Naive B cell (primary cell): ENCODE measurements around the gene TMEM54. TPM values are rescaled to one million over a fixed set of nuclear protein-coding genes. Genes with fewer than 3 reads are reported as not detected.
A peak's percentile ranks its signal among the peaks of the same experiment; 100 is the strongest.

ENCODE experiments used
- ATAC-seq, 2 donors: fragments of 150-1000 bp; cut with Tn5 transposase; 2 replicates each; pipeline ENCODE4 v1.10.0; 2021; ENCODE audit warnings: low read depth in 2 of 2, mild to moderate bottlenecking in 2 of 2, moderate library complexity in 2 of 2
- DNase-seq: peaks from one replicate; pipeline ENCODE4 v3.0.0; 2022
- H3K27ac Mint-ChIP-seq, 6 donors: one replicate each; pipeline ENCODE4 v1.8.0; 2020 to 2022; ENCODE audit warnings: mild to moderate bottlenecking in 6 of 6, mixed read lengths in 6 of 6, moderate library complexity in 5 of 6, inconsistent platforms in 2 of 6
- H3K27me3 Mint-ChIP-seq, 3 donors: one replicate each; pipeline ENCODE4 v1.8.0; 2021 to 2022; ENCODE audit warnings: mixed read lengths in 3 of 3, mild to moderate bottlenecking in 1 of 3
- H3K36me3 Mint-ChIP-seq, 2 donors: one replicate each; pipeline ENCODE4 v1.8.0; 2020 to 2022; ENCODE audit warnings: mixed read lengths in 2 of 2, inconsistent platforms in 1 of 2, mild to moderate bottlenecking in 1 of 2
- H3K4me1 Mint-ChIP-seq, 3 donors: one replicate each; pipeline ENCODE4 v1.8.0; 2020 to 2022; ENCODE audit warnings: mixed read lengths in 3 of 3, inconsistent platforms in 1 of 3, mild to moderate bottlenecking in 1 of 3, moderate library complexity in 1 of 3
- H3K4me3 Mint-ChIP-seq, 8 donors: one replicate each; pipeline ENCODE4 v1.8.0; 2020 to 2022; ENCODE audit warnings: mild to moderate bottlenecking in 8 of 8, mixed read lengths in 8 of 8, moderate library complexity in 8 of 8, inconsistent platforms in 2 of 8
- H3K9me3 Mint-ChIP-seq, 7 donors: one replicate each; pipeline ENCODE4 v1.8.0; 2020 to 2022; ENCODE audit warnings: mixed read lengths in 7 of 7, mild to moderate bottlenecking in 5 of 7, inconsistent platforms in 2 of 7, moderate library complexity in 1 of 7
- polyA plus RNA-seq, 6 donors: library from polyadenylated mRNA; unstranded; fragments of 300-500 nt; fragmentation: Illumina TruSeq; gene quantifications; one replicate each; pipeline ENCODE4 v1.2.3, GENCODE V29; 2021; ENCODE audit warnings: low read depth in 6 of 6

The TMEM54 gene
- polyA plus RNA-seq, 6 donors from 2014 or later, result not detected

DNA sequence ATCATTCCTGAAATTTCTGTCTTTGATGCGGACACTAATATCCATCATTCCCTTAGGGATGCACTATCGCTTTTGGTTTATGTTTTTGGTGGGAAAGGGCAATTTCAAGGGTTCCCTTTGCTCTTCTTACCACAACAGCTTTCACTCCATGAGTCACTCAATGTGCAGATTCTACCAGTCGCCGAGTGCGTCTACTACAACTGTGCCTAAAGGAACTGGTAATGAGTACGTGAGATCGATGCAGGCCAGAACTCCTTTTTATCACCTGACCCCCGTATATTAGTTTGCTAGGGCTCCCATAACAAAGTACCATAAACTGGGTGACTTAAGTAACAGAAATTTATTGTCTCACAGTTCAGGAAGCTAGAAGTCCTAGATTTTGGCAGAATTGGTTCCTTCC is 27.5 kb upstream of the TMEM54 start:
- peaks cover 0 to 11% of the 10 kb centered on the region in 2 donors for H3K36me3 Mint-ChIP-seq
- DNase-seq (no peak), ATAC-seq (no peak)
- no peak overlapping the region for H3K27ac Mint-ChIP-seq
- peaks cover 0 to 10% (median 6%) of the 10 kb centered on the region in 7 donors for H3K9me3 Mint-ChIP-seq
- peaks cover 19 to 37% (median 37%) of the 10 kb centered on the region in 3 donors for H3K27me3 Mint-ChIP-seq
- peaks cover 14 to 24% (median 17%) of the 10 kb centered on the region in 3 donors for H3K4me1 Mint-ChIP-seq
- H3K4me3 Mint-ChIP-seq, result no peak overlapping the region

DNA sequence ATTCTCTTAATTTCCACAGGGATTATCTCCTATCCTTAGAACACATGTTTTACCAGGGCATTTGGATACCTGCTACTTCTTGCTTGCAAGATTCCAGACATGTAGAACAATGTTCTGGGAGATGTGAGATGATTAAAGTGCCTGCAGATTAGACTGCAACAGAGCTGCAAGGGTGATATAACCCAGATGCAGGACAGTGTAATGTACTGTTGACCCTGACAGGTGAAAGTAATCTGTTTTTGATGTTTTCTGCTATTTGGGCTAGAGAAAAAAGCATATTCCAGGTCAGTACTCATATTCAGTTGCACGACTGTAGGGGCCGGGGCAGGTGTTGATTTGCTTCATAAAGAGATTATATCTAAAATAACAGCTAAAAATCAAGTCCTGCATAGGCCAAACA is 27.1 kb upstream of the TMEM54 start:
- peaks cover 16 to 27% (median 20%) of the 10 kb centered on the region in 3 donors for H3K4me1 Mint-ChIP-seq
- ATAC-seq (no peak), DNase-seq (no peak)
- peaks cover 23 to 41% (median 41%) of the 10 kb centered on the region in 3 donors for H3K27me3 Mint-ChIP-seq
- no peak overlapping the region for H3K27ac Mint-ChIP-seq
- peaks cover 0 to 15% of the 10 kb centered on the region in 2 donors for H3K36me3 Mint-ChIP-seq
- no peak overlapping the region for H3K4me3 Mint-ChIP-seq
- H3K9me3 Mint-ChIP-seq, result peaks cover 0 to 10% (median 6%) of the 10 kb centered on the region in 7 donors

DNA sequence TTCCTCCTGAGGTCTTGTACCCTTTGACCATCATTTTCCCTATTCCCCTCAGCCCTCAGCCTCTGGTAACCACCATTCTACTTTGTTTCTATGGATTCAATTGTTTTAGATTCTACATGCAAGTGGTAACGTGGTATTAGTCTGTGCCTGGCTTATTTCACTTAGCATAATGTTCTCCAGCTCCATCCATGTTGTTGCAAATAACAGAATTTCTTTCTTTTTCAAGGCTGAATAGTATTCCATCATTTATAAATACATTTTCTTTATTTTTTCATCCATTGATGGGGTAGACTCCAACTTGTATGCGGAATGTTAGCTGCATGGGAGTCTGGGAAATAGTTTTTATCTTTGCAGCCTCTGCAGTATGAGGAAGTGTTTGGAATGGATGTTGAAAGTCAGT is 26.3 kb upstream of the TMEM54 start:
- Mint-ChIP-seq H3K9me3 (peaks cover 0 to 10% (median 6%) of the 10 kb centered on the region in 7 donors), H3K4me3 (no peak overlapping the region), H3K27ac (no peak overlapping the region), H3K36me3 (peaks cover 0 to 15% of the 10 kb centered on the region in 2 donors), H3K27me3 (peaks cover 32 to 50% (median 50%) of the 10 kb centered on the region in 3 donors), H3K4me1 (peaks cover 16 to 27% (median 20%) of the 10 kb centered on the region in 3 donors)
- DNase-seq, result no peak
- no peak for ATAC-seq

DNA sequence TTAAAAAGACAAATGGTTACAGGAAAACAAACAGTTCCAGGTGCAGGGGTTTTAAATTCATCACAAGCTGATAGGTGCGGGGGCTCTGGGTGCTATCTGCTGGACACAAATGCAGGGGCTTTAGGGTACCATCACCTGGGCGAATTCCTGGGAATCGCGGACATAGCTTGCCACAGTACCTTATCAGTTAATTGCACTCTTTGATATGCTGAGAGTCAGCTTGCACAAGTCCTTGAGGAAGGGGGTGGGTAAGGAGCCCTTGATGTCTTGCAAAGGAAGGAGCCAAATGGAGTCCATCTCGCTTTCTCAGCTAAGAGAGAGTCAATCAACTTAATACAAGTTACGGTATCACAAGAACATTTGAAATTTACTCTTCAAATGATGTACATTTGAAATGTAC is 25.4 kb upstream of the TMEM54 start:
- ATAC-seq, result no peak
- peaks cover 0 to 10% (median 6%) of the 10 kb centered on the region in 7 donors for H3K9me3 Mint-ChIP-seq
- H3K36me3 Mint-ChIP-seq, result peaks cover 0 to 15% of the 10 kb centered on the region in 2 donors
- H3K4me3 Mint-ChIP-seq, result no peak overlapping the region
- no peak for DNase-seq
- H3K27ac Mint-ChIP-seq, result no peak overlapping the region
- H3K27me3 Mint-ChIP-seq, result peaks cover 38 to 59% (median 59%) of the 10 kb centered on the region in 3 donors
- H3K4me1 Mint-ChIP-seq, result peaks cover 16 to 27% (median 20%) of the 10 kb centered on the region in 3 donors

DNA sequence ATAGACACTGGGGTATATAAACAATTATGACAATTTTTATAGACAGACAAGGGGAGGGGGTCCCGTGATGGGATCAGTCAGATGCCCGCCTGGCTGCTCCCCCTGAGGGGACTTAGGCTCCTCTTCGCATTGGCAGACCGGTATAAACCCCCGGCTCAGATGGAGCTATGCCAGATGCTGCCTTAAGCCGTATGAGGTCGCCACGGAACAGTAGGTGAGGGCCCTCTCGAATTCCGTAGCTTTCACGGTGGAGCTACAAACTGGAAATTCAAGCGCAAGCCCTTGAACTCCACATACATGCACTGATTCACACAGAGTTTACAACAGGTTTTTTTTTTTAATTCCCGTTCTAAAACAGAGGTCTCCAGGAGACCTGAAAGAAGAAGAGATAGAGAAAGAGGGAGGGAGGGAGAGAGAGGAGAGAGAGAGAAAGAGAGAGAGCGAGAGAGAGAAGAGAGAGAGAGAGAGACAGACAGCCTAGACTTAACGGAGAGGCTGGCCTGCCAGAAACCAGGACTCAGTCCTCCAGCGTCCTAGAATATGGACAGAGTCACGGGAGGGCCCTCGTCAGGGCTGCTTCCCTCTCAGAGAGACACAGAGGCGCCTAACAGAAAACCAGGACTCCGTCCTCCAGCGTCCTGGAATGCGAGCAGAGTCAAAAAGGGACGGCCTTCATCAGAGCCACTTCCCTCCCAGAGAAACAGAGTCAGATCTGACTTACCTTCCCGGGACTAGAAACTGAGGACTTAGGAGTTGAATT is 24.4 kb upstream of the TMEM54 start:
- DNase-seq (no peak), ATAC-seq (peak; percentile 61 to 73)
- Mint-ChIP-seq H3K27me3 (peaks cover 42 to 68% (median 68%) of the 10 kb centered on the region in 3 donors), H3K9me3 (peaks cover 0 to 10% (median 6%) of the 10 kb centered on the region in 7 donors), H3K27ac (peak overlapping the region in 2 of 6 donors; percentile 8 to 15), H3K4me1 (peaks cover 16 to 27% (median 20%) of the 10 kb centered on the region in 3 donors), H3K36me3 (peaks cover 0 to 15% of the 10 kb centered on the region in 2 donors), H3K4me3 (peak overlapping the region in 6 of 8 donors; percentile 37 to 81 (median 58))

DNA sequence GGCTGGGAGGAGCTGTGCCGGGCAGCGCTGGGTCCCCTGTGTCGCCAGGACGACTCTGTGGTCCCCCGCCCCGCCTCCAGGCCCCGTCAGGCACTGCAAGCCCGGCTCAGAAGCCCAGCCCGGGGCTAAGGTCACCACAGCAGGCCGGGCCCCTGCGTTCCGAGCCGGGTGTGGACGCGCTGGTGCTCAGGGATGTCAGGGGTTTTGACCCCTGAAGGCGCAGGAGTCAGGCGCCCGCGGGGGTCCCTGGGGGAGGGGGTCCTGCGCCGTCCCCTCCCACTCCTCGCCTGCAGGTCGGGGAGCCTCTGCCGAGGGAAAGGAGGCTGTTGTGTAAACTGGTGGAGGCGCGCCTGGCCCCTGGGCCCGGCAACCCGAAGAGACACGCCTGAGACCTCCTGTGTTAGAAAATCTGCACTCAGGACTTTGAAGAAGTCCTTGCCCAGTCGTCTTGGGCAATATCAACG is 23.7 kb upstream of the TMEM54 start:
- H3K27me3 Mint-ChIP-seq, result peaks cover 46 to 75% (median 75%) of the 10 kb centered on the region in 3 donors
- H3K27ac Mint-ChIP-seq, result no peak overlapping the region
- DNase-seq, result no peak
- peaks cover 0 to 10% (median 6%) of the 10 kb centered on the region in 7 donors for H3K9me3 Mint-ChIP-seq
- peaks cover 0 to 15% of the 10 kb centered on the region in 2 donors for H3K36me3 Mint-ChIP-seq
- peak; percentile 38 to 41 for ATAC-seq
- H3K4me1 Mint-ChIP-seq, result peaks cover 16 to 27% (median 20%) of the 10 kb centered on the region in 3 donors
- H3K4me3 Mint-ChIP-seq, result peak overlapping the region in 5 of 8 donors; percentile 55 to 81 (median 61)

DNA sequence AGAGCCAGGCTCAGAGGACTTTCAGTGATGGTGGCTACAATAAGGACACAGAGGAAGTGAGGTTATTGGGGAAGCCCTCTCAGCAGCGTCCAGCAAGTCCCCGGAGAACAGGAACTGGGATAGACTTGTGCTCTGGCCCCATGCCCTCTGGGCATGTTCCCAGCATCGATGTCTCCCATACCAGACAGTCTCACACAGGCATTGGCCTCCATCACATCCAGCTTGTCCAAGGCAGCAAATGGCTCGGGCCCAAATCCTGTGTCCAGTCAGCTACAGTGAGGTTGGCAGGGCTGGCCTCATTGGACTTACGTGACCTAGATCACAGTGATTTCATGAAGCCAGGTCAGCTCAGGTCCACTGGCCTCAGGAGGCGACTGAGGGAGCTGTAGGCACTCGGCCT is 19.6 kb upstream of the TMEM54 start:
- H3K9me3 Mint-ChIP-seq, result peaks cover 0 to 2% (median 0%) of the 10 kb centered on the region in 7 donors
- peaks cover 0 to 13% of the 10 kb centered on the region in 2 donors for H3K36me3 Mint-ChIP-seq
- H3K4me1 Mint-ChIP-seq, result peaks cover 15 to 24% (median 19%) of the 10 kb centered on the region in 3 donors
- H3K27me3 Mint-ChIP-seq, result peaks cover 62 to 78% (median 75%) of the 10 kb centered on the region in 3 donors
- H3K4me3 Mint-ChIP-seq, result no peak overlapping the region
- no peak for ATAC-seq
- DNase-seq, result no peak
- H3K27ac Mint-ChIP-seq, result no peak overlapping the region

DNA sequence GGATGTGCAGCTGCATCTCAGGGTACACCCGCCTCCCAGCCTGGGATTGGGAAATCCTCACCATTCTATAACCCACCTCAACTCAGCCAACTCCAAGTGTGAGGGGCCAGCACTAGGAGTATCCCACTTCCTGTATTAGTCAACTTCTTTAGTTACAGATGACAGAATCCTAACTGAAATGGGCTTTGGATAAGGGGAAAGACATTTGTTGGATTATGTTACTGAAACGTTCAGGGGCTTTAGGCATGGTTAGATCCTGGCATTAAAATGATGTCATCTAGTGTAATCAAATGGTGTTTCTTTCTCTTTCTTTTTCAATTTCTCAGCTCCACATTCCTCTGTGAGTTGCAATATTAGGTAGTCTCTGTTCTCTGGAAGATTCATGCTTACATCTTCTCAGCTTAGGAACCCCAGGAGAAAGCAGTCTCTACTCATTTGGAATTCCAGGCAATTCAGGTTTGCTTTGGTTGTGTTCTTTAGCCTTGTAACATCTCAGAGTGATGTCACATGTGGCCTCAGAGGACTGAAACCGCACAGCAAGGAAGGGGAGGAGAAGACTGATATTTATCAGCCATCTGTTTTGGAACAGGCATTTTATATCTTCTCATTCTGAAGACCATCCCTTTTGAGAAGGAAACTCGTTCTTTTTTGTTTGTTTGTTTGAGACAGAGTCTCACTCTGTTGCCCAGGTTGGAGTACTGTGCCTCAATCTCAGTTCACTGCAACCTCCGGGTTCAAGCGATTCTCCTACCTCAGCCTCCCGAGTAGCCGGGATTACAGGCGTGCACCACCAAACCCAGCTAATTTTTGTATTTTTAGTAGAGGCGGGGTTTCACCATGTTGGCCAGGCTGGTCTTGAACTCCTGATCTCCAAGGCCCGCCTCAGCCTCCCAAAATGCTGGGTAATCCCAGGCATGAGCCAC is 18.9 kb upstream of the TMEM54 start:
- Mint-ChIP-seq H3K9me3 (no peaks in the 10 kb centered on the region), H3K36me3 (peaks cover 0 to 7% of the 10 kb centered on the region in 2 donors), H3K4me1 (peaks cover 7 to 16% (median 12%) of the 10 kb centered on the region in 3 donors), H3K27me3 (peaks cover 59 to 79% (median 75%) of the 10 kb centered on the region in 3 donors), H3K4me3 (no peak overlapping the region), H3K27ac (no peak overlapping the region)
- DNase-seq (no peak), ATAC-seq (no peak)

DNA sequence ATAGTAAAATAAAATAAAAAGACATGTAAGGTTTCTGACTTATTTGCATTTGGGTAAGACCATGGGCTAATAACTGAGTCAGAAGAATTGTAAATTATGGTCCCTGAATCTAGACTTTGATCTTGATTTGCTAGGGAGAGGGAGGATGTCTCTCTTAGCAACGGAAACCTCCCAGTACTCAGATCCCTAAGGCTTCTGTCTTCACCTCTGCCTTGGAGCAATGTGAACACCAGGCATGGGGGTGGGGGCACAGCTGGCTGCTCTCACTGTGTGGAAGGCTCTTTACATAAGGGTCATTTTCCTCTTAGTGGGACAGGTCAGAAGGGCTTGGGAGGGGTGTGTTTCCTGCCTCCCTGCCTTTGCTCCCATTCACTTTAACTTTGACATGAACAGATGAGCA is 17.0 kb upstream of the TMEM54 start:
- Mint-ChIP-seq H3K9me3 (no peaks in the 10 kb centered on the region), H3K4me3 (peak overlapping the region in 1 of 8 donors; percentile 72), H3K27ac (no peak overlapping the region), H3K4me1 (no peaks in the 10 kb centered on the region), H3K36me3 (no peaks in the 10 kb centered on the region), H3K27me3 (peaks cover 43 to 66% (median 63%) of the 10 kb centered on the region in 3 donors)
- no peak for DNase-seq
- no peak for ATAC-seq

DNA sequence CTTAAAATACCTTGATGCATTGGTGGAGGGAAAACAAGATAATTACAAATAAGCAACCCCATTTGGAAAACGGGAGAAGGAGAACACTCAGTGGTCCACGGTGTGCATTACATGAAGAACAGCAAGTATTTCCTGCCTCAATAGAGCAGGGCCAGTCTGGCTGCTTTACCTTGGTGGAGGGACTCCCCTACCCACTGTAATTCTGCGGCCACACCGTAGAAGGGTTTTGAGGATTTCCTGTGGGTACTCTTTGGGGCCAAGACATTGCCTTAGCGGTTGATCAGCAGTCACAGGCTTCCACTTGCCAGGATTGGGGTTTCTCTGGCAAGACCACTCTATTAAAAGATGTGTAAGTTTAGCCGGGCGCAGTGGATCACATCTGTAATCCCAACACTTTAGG is 16.3 kb upstream of the TMEM54 start:
- no peak overlapping the region for H3K4me3 Mint-ChIP-seq
- no peak for DNase-seq
- H3K9me3 Mint-ChIP-seq, result no peaks in the 10 kb centered on the region
- no peak overlapping the region for H3K27ac Mint-ChIP-seq
- H3K4me1 Mint-ChIP-seq, result no peaks in the 10 kb centered on the region
- H3K36me3 Mint-ChIP-seq, result no peaks in the 10 kb centered on the region
- peaks cover 36 to 59% (median 56%) of the 10 kb centered on the region in 3 donors for H3K27me3 Mint-ChIP-seq
- ATAC-seq, result no peak

DNA sequence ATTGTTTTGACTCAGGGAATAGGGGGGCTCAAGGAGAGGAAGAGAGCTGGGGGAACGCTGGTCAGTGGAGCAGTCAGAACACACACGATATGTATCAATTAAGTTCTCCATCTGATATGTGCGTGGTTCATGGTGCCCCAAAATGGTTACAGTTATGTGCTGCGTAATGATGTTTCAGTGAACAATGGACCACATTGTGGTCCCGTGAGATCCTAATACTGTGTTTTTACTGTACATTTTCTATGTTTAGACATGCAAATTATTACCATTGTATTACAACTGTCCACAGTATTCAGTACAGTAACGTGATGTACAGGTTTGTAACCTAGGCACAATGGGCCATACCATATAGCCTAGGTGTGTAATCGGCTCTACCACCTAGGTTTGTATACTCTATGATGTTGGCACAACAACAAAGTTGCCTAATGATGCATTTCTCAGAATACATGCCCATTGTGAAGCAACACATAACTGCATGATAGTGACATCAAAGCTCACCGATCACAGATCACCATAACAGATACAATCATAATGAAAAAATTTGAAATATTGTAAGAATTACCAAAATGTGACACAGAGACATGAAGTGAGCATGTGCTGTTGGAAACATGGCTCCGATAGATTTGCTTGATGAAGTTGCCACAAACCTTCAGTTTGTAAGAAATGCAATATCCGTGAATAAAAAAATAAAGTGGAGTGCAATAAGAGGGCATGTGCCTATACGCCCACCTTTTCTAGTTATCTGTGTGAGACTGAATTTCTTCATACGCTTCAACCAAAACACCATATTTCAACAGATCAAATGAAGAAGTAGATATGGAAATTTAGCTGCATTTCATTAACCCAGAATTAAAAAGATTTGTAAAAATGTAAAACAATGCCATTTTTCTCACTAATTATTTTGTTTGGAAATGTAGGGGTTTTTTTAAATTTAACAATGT is 14.8 kb upstream of the TMEM54 start:
- H3K27ac Mint-ChIP-seq, result no peak overlapping the region
- H3K36me3 Mint-ChIP-seq, result no peaks in the 10 kb centered on the region
- ATAC-seq (no peak), DNase-seq (no peak)
- no peaks in the 10 kb centered on the region for H3K9me3 Mint-ChIP-seq
- peaks cover 25 to 44% (median 42%) of the 10 kb centered on the region in 3 donors for H3K27me3 Mint-ChIP-seq
- H3K4me1 Mint-ChIP-seq, result no peaks in the 10 kb centered on the region
- H3K4me3 Mint-ChIP-seq, result no peak overlapping the region

DNA sequence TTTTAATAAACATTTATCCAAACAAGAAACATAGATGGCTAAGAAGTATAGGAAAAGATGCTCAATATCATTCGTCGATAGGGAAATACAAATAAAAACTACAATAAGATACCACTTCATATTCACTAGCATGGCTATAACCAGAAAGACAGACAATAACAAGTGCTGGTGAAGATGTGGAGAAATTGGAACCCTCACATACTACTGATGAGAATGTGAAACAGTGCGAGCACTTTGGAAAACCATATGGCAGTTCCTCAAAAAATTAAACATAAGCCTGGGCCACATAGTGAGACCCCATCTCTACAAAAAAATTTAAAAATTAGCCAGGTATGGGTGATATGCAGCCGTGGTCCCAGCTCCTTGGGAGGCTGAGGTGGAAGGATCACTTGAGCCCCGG is 9.1 kb upstream of the TMEM54 start:
- Mint-ChIP-seq H3K9me3 (no peaks in the 10 kb centered on the region), H3K27ac (no peak overlapping the region), H3K4me1 (no peaks in the 10 kb centered on the region), H3K4me3 (no peak overlapping the region), H3K27me3 (peaks cover 4 to 12% (median 7%) of the 10 kb centered on the region in 3 donors), H3K36me3 (no peaks in the 10 kb centered on the region)
- no peak for DNase-seq
- no peak for ATAC-seq
